ENCODE measurements around the gene METTL24.

METTL24 gene

DNA sequence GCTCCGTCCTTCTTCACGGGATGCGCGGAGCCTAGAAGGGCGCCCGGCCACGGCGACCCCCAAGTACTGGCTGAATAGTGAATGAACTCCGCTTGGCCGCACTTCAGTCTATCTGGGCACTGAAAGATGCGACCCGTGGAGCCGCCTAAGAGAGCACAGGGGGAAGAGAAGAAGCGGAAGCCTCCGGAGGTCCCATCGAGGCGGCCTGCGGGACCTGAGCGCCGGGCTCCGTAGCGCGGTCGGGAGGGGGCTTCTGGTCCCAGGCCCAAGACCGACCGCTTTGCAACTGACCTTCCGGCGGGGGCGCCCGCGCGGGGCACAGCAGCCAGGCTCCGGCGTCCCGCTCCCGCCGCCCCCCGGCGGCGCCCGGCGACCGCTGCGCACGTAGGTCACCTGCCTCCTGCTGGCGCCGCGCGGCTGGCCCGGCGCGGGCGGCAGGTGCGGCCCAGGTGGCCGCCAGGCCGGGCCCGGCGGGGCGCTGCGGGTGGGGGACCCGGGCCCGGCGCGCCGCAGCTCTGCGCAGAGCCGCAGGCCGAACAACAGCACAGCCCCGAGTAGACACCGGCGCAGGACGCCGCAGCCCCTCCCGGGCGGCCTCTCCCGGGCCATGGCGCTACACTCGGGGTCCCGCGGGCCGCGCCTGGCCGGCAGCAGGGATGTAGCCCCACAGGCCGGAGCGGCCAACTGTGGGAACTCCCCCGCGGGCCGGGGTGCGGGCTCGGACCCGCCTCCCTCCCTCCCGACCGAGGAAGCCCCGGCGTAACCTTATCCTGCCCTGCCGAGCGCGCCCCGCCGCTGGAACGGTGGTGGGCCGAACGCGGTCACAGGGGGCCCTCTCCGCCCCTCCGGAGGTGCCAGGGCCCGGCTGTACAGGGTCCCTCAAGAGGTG lies at the start of gene METTL24:
Gene METTL24 (minus strand): TSS at position 686 of the 889 bp plus-strand sequence. CDS start 77 bp downstream, at position 609.
- DNase-seq (ENCODE audit: low read depth), result no peak
- peak within 1 kb of the TSS; percentile 39 for H3K4me3 ChIP-seq (ENCODE audit: control insufficient read depth, low read depth, low read length)
- TF ChIP-seq CTCF (conservative IDR thresholded peaks at IDR 0.05; ENCODE audit: control insufficient read depth, insufficient read depth, low read depth, low read length), result no peak

GRCh38 chr6:110404607-110405006 lies 46.5 kb upstream of the METTL24 start:
- no peak for TF ChIP-seq CTCF (conservative IDR thresholded peaks at IDR 0.05; ENCODE audit: control insufficient read depth, insufficient read depth, low read depth, low read length)
- no peak overlapping the region for H3K4me3 ChIP-seq (ENCODE audit: control insufficient read depth, low read depth, low read length)
- DNase-seq (ENCODE audit: low read depth), result no peak

GRCh38 chr6:110401585-110402176 lies 43.5 kb upstream of the METTL24 start:
- TF ChIP-seq CTCF (conservative IDR thresholded peaks at IDR 0.05; ENCODE audit: control insufficient read depth, insufficient read depth, low read depth, low read length), result no peak
- no peak overlapping the region for H3K4me3 ChIP-seq (ENCODE audit: control insufficient read depth, low read depth, low read length)
- no peak for DNase-seq (ENCODE audit: low read depth)

GRCh38 chr6:110400208-110400607 lies 42.1 kb upstream of the METTL24 start:
- TF ChIP-seq CTCF (conservative IDR thresholded peaks at IDR 0.05; ENCODE audit: control insufficient read depth, insufficient read depth, low read depth, low read length), result no peak
- H3K4me3 ChIP-seq (ENCODE audit: control insufficient read depth, low read depth, low read length), result peak overlapping the region; percentile 25
- DNase-seq (ENCODE audit: low read depth), result no peak

- DNase-seq (ENCODE audit: low read depth), result no peak
- TF ChIP-seq CTCF (conservative IDR thresholded peaks at IDR 0.05; ENCODE audit: control insufficient read depth, insufficient read depth, low read depth, low read length), result no peak
- peak overlapping the region; percentile 25 for H3K4me3 ChIP-seq (ENCODE audit: control insufficient read depth, low read depth, low read length)
Measured at GRCh38 chr6:110399219-110400071, 41.3 kb upstream of the METTL24 start.

- no peak overlapping the region for H3K4me3 ChIP-seq (ENCODE audit: control insufficient read depth, low read depth, low read length)
- DNase-seq (ENCODE audit: low read depth), result peak; percentile 57
- no peak for TF ChIP-seq CTCF (conservative IDR thresholded peaks at IDR 0.05; ENCODE audit: control insufficient read depth, insufficient read depth, low read depth, low read length)
Measured at GRCh38 chr6:110398778-110399177, 40.6 kb upstream of the METTL24 start.
